Stomach (tissue), 9 donors: ENCODE measurements around the gene SLC12A7. TPM values are rescaled to one million over a fixed set of nuclear protein-coding genes. Genes with fewer than 3 reads are reported as not detected.

ENCODE experiments used
- DNase-seq, 2 donors: peaks; one replicate each; pipeline versions ENCODE4 v3.0.0 to v3.0.0-alpha.2; 2013 to 2019
- H3K27ac ChIP-seq, 5 donors: fragments of 200-600 bp in 4 of 5; sonication (generic) in 4 of 5; one replicate each; pipeline ENCODE4 v1.5.1; 2013 to 2019; ENCODE audit warnings: mild to moderate bottlenecking in 1 of 5, moderate library complexity in 1 of 5
- H3K27me3 ChIP-seq, 3 donors: fragments of 200-600 bp; sonication (generic); one replicate each; pipeline ENCODE4 v1.5.1; 2017 to 2019; ENCODE audit warnings: mixed run types in 1 of 3
- H3K36me3 ChIP-seq, 4 donors: fragments of 200-600 bp; sonication (generic); 1 replicate in 3 of 4; 2 replicates in 1 of 4; pipeline ENCODE4 v1.5.1; 2016 to 2019
- H3K4me1 ChIP-seq, 4 donors: fragments of 200-600 bp; sonication (generic); one replicate each; pipeline ENCODE4 v1.5.1; 2016 to 2019
- H3K4me3 ChIP-seq, 4 donors: fragments of 200-600 bp; sonication (generic) in 3 of 4; one replicate each; pipeline ENCODE4 v1.5.1; 2016 to 2019; ENCODE audit warnings: mild to moderate bottlenecking in 1 of 4
- H3K9me3 ChIP-seq, 4 donors: fragments of 200-600 bp; sonication (generic); one replicate each; pipeline ENCODE4 v1.5.1; 2016 to 2019
- CTCF ChIP-seq, 7 experiments: fragments of 450-650 bp in 4 of 7; fragments of 200-600 bp in 3 of 7; sonication (generic) in 3 of 7; IDR thresholded peaks; one replicate each; pipeline ENCODE4 v1.5.1; 2016 to 2019; ENCODE audit warnings: antibody characterized with exemption in 7 of 7, control low read depth in 2 of 7, mild to moderate bottlenecking in 1 of 7
- EP300 ChIP-seq: sonication (generic); formaldehyde crosslinking; IDR thresholded peaks from one replicate; pipeline ENCODE4 v1.6.1; 2017; ENCODE audit warnings: antibody characterized with exemption
- POLR2A ChIP-seq, 4 donors: fragments of 450-650 bp; IDR thresholded peaks; one replicate each; pipeline ENCODE4 v1.6.1; 2016; ENCODE audit warnings: antibody characterized with exemption in 4 of 4, control low read depth in 2 of 4, mild to moderate bottlenecking in 1 of 4, moderate library complexity in 1 of 4
- POLR2AphosphoS5 ChIP-seq, 3 donors: sonication (generic); formaldehyde crosslinking; IDR thresholded peaks; one replicate each; pipeline ENCODE4 v1.6.1; 2016; ENCODE audit warnings: antibody characterized with exemption in 3 of 3
- WGBS, 5 donors: extraction: QIAGEN DNeasy Blood & Tissue Kit in 3 of 5; methylation state at CpG; one replicate each; pipeline versions ENCODE4 v1.1.5 to v1.1.7; 2013 to 2018; 5-methylcytosine and 5-hydroxymethylcytosine counted together
- intact Hi-C: fragments of 100-400 bp; cut with DNase I; formaldehyde crosslinking; loops from one replicate; pipeline ENCODE4 v1.15.1; 2023; ENCODE audit warnings: low total_unique reads
- polyA plus RNA-seq, 3 donors: library from polyadenylated mRNA; stranded (reverse); fragments of 200-250 nt; gene quantifications; one replicate each; pipeline ENCODE4 v1.2.3, GENCODE V29; 2013
- total RNA-seq, 5 donors: library from RNA; depleted of rRNA; stranded (reverse); fragments of >200 nt; gene quantifications; one replicate each; pipeline versions ENCODE4 v1.1.0 to v1.2.3, GENCODE V29; 2014 to 2016
- donor health status: healthy with polysubstance abuse.
- donor health status: Bipolar disorder and iron deficiency.
- donor health status: healthy.

Gene SLC12A7
- total and polyA plus RNA-seq, 8 donors = 4.7 to 346 (median 37.7) TPM

DNA sequence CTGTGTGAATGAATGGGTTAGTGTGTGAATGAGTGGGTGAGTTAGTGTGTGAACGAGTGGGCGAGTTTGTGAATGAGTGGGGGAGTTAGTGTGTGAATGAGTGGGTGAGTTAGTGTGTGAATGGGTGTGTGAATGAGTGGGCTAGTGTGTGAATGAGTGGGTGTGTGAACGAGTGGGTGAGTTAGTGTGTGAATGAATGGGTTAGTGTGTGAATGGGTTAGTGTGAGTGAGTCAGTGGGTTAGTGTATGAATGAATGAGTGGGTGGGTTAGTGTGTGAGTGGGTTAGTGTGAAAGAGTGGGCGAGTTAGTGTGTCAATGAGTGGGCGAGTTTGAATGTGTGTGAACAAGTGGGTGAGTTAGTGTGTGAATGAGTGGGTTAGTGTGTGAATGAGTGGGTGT is 67.7 kb downstream of the SLC12A7 start:
- Histone ChIP-seq H3K36me3 (no peaks in the 10 kb centered on the region), H3K27ac (no peak overlapping the region), H3K4me1 (no peaks in the 10 kb centered on the region), H3K27me3 (no peaks in the 10 kb centered on the region), H3K9me3 (no peaks in the 10 kb centered on the region), H3K4me3 (no peak overlapping the region)
- no peak for DNase-seq
- WGBS, 5 donors = 82 to 92% (median 88%) methylated on average over 5 of the region's 5 CpGs
- intact Hi-C loops = no loop called here
- TF ChIP-seq EP300 = no peak
- no peak for TF ChIP-seq CTCF (IDR thresholded peaks at IDR 0.05)

GRCh38 chr5:1043327-1043726 is 68.5 kb downstream of the SLC12A7 start:
- DNase-seq = no peak
- intact Hi-C loops = no loop called here
- Histone ChIP-seq H3K36me3 (no peaks in the 10 kb centered on the region), H3K4me3 (no peak overlapping the region), H3K9me3 (no peaks in the 10 kb centered on the region), H3K27ac (no peak overlapping the region), H3K4me1 (no peaks in the 10 kb centered on the region), H3K27me3 (no peaks in the 10 kb centered on the region)
- TF ChIP-seq POLR2AphosphoS5 (IDR thresholded peaks at IDR 0.05) = no peak
- no peak for TF ChIP-seq CTCF (IDR thresholded peaks at IDR 0.05)
- no peak for TF ChIP-seq POLR2A (IDR thresholded peaks at IDR 0.05)
- TF ChIP-seq EP300 = no peak
- 82 to 91% (median 86%) methylated on average over 7 of the region's 7 CpGs for WGBS, 5 donors

- no peak for TF ChIP-seq EP300
- no peak for TF ChIP-seq POLR2AphosphoS5 (IDR thresholded peaks at IDR 0.05)
- TF ChIP-seq CTCF (IDR thresholded peaks at IDR 0.05) = no peak
- TF ChIP-seq POLR2A (IDR thresholded peaks at IDR 0.05) = no peak
- H3K27ac ChIP-seq = no peak overlapping the region
- DNase-seq = no peak
- H3K36me3 ChIP-seq = no peaks in the 10 kb centered on the region
- no peaks in the 10 kb centered on the region for H3K9me3 ChIP-seq
- WGBS, 5 donors = 80 to 92% (median 86%) methylated on average over 7 of the region's 7 CpGs
- H3K4me3 ChIP-seq = no peak overlapping the region
- H3K4me1 ChIP-seq = no peaks in the 10 kb centered on the region
- H3K27me3 ChIP-seq = no peaks in the 10 kb centered on the region
- intact Hi-C loops = no loop called here
Measured at GRCh38 chr5:1042626-1043025, 69.2 kb downstream of the SLC12A7 start.

- no peak for DNase-seq
- no peaks in the 10 kb centered on the region for H3K36me3 ChIP-seq
- TF ChIP-seq EP300 (no peak), POLR2AphosphoS5 (IDR thresholded peaks at IDR 0.05) (no peak)
- no peaks in the 10 kb centered on the region for H3K4me1 ChIP-seq
- no peak overlapping the region for H3K27ac ChIP-seq
- H3K27me3 ChIP-seq = no peaks in the 10 kb centered on the region
- H3K4me3 ChIP-seq = no peak overlapping the region
- WGBS, 5 donors = 83 to 86% (median 86%) methylated on average over 15 of the region's 15 CpGs
- H3K9me3 ChIP-seq = no peaks in the 10 kb centered on the region
- intact Hi-C loops = no loop called here
Measured at GRCh38 chr5:1041225-1042143, 70.4 kb downstream of the SLC12A7 start.

GRCh38 chr5:1040571-1040970 is 71.3 kb downstream of the SLC12A7 start:
- DNase-seq = no peak
- 90 to 95% (median 93%) methylated on average over 10 of the region's 10 CpGs for WGBS, 5 donors
- Histone ChIP-seq H3K36me3 (no peaks in the 10 kb centered on the region), H3K27ac (no peak overlapping the region), H3K27me3 (no peaks in the 10 kb centered on the region), H3K4me3 (no peak overlapping the region), H3K4me1 (no peaks in the 10 kb centered on the region), H3K9me3 (no peaks in the 10 kb centered on the region)
- intact Hi-C loops = no loop called here
- no peak for TF ChIP-seq CTCF (IDR thresholded peaks at IDR 0.05)
- TF ChIP-seq POLR2A (IDR thresholded peaks at IDR 0.05) = no peak
- TF ChIP-seq POLR2AphosphoS5 (IDR thresholded peaks at IDR 0.05) = no peak
- TF ChIP-seq EP300 = no peak
